RWPE2 (cell line): ENCODE measurements around the gene OXER1.

Source experiments
- ATAC-seq: fragments of 200-7000 bp; cut with Tn5 transposase; 3 replicates; pipeline ENCODE4 v1.9.1; 2021; ENCODE audit warnings: low read depth
- DNase-seq: peaks from one replicate; pipeline ENCODE4 v3.0.0-alpha.2; 2020; ENCODE audit warnings: low spot score
- H3K27ac ChIP-seq: fragments of 450-650 bp; 2 replicates; pipeline ENCODE4 v1.5.1; 2017; ENCODE audit warnings: mild to moderate bottlenecking; ENCODE audit not compliant: poor library complexity, severe bottlenecking
- H3K27me3 ChIP-seq: fragments of 250-450 bp; sonication (Bioruptor Pico); 2 replicates; pipeline ENCODE4 v1.5.1; 2021; ENCODE audit warnings: mild to moderate bottlenecking, moderate library complexity; ENCODE audit not compliant: insufficient read depth, poor library complexity, severe bottlenecking
- H3K36me3 ChIP-seq: fragments of 250-450 bp; sonication (Bioruptor Pico); 2 replicates; pipeline ENCODE4 v1.5.1; 2020; ENCODE audit warnings: low read depth, mild to moderate bottlenecking, moderate library complexity
- H3K4me1 ChIP-seq: fragments of 250-450 bp; sonication (Bioruptor Pico); 2 replicates; pipeline ENCODE4 v1.5.1; 2021; ENCODE audit warnings: mild to moderate bottlenecking, moderate library complexity; ENCODE audit not compliant: insufficient read depth, poor library complexity, severe bottlenecking
- H3K4me3 ChIP-seq: fragments of 250-450 bp; sonication (Bioruptor Pico); 2 replicates; pipeline ENCODE4 v1.5.1; 2021; ENCODE audit warnings: mild to moderate bottlenecking, moderate library complexity; ENCODE audit not compliant: severe bottlenecking
- H3K9me3 ChIP-seq: fragments of 250-450 bp; sonication (Bioruptor Pico); 2 replicates; pipeline ENCODE4 v1.5.1; 2021; ENCODE audit warnings: mild to moderate bottlenecking, moderate library complexity; ENCODE audit not compliant: severe bottlenecking
- TF ChIP-seq, protein P1 (sequence below): fragments of 450-650 bp; IDR thresholded peaks from one replicate; pipeline ENCODE4 v1.5.1; 2017; ENCODE audit warnings: mild to moderate bottlenecking, moderate library complexity; ENCODE audit not compliant: poor library complexity, severe bottlenecking

The OXER1 gene

DNA sequence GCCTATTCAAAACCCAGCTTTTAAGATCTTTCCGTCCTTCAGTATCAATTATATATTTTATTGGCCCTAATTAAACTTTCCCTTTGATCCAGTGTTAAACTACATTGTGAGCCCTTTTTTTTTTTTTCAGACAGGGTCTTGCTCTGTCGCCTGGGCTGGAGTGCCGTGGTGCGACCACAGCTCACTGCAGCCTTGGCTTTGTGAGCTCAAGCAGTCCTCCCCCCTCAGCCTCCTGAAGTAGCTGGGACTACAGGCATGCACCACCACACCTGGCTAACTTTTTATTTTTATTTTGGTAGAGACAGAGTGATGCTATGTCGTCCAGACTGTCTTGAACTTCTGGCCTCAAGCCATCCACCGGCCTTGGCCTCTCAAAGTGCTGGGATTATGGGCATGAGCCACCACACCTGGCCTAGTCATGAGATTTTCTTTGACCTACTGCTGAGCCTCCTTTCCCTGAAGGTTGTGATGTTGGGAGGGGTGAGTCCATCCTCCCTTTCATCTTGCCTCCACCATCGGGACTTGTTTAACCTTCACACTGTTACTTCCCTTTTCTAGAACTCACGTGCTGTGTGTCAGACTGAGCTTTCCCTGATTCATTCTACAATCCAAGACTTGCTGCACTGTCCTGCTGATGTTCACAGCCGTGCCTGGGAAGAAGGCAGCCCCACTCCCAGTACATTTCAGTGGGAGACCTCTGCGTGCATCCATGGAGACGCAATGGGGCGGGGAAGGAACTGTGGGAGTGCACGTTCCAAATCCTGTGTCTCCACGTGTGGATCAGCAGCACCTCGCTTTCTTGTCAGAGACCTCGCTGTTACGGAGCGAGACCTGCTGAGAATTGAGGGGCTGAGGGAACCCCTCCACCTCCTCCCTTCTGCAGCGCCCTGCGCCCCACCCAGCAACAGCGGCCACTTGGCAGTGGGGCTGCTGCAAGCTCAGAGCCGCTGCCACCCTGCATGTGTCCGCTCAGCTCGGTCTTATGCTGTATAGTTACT is 10.8 kb downstream of the OXER1 start:
- no peaks in the 10 kb centered on the region for H3K27me3 ChIP-seq
- DNase-seq (no peak), ATAC-seq (no peak)
- H3K9me3 ChIP-seq: no peaks in the 10 kb centered on the region
- H3K36me3 ChIP-seq: no peaks in the 10 kb centered on the region
- TF ChIP-seq, protein P1, sequence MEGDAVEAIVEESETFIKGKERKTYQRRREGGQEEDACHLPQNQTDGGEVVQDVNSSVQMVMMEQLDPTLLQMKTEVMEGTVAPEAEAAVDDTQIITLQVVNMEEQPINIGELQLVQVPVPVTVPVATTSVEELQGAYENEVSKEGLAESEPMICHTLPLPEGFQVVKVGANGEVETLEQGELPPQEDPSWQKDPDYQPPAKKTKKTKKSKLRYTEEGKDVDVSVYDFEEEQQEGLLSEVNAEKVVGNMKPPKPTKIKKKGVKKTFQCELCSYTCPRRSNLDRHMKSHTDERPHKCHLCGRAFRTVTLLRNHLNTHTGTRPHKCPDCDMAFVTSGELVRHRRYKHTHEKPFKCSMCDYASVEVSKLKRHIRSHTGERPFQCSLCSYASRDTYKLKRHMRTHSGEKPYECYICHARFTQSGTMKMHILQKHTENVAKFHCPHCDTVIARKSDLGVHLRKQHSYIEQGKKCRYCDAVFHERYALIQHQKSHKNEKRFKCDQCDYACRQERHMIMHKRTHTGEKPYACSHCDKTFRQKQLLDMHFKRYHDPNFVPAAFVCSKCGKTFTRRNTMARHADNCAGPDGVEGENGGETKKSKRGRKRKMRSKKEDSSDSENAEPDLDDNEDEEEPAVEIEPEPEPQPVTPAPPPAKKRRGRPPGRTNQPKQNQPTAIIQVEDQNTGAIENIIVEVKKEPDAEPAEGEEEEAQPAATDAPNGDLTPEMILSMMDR: no peak
- H3K27ac ChIP-seq: no peak overlapping the region
- no peak overlapping the region for H3K4me3 ChIP-seq
- no peaks in the 10 kb centered on the region for H3K4me1 ChIP-seq

DNA sequence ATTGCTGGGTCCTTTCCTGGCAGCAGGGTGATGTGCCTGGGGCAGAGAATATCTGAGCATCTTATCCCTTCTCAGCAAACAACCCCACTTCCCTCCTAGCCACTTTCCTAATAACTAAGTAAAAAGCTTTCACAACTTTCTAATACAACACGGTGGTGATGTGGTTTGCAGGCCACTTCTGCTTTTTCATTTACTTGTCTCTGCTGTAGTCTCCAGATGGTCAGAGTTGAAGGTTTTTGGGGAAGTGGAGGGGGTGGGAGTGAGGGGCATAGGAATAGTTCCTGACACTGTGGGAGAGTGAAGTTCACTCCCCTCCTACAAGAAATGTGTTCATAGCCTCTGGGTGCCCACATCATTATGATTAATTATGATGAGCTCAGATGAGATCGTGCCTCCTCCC is 11.6 kb downstream of the OXER1 start:
- H3K27ac ChIP-seq: no peak overlapping the region
- H3K9me3 ChIP-seq: no peaks in the 10 kb centered on the region
- TF ChIP-seq, protein P1: no peak
- DNase-seq (no peak), ATAC-seq (no peak)
- no peaks in the 10 kb centered on the region for H3K4me1 ChIP-seq
- no peaks in the 10 kb centered on the region for H3K36me3 ChIP-seq
- no peak overlapping the region for H3K4me3 ChIP-seq
- no peaks in the 10 kb centered on the region for H3K27me3 ChIP-seq

DNA sequence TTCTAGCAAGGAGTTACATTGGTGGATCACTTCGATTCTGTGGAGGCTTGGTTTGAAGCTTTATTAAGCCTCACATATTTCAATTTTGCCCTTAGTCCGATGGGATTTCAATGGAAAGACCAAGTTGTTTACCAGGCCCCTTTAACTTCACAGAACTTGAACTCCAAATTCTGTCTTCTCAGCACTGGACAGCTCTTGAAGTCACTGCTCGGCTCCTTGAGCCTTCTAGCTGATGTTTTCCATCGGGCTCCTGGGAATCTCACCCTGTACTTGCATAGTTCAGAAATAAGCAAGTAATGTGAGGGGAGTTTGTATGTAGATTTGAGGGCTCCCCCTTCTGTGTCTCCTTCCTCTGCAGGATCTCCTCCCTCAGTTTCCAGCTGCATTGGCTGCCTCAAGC is 15.1 kb downstream of the OXER1 start:
- no peak overlapping the region for H3K27ac ChIP-seq
- H3K27me3 ChIP-seq: no peaks in the 10 kb centered on the region
- TF ChIP-seq, protein P1: no peak
- H3K4me3 ChIP-seq: no peak overlapping the region
- ATAC-seq: no peak
- no peaks in the 10 kb centered on the region for H3K4me1 ChIP-seq
- H3K36me3 ChIP-seq: no peaks in the 10 kb centered on the region
- no peaks in the 10 kb centered on the region for H3K9me3 ChIP-seq
- no peak for DNase-seq

DNA sequence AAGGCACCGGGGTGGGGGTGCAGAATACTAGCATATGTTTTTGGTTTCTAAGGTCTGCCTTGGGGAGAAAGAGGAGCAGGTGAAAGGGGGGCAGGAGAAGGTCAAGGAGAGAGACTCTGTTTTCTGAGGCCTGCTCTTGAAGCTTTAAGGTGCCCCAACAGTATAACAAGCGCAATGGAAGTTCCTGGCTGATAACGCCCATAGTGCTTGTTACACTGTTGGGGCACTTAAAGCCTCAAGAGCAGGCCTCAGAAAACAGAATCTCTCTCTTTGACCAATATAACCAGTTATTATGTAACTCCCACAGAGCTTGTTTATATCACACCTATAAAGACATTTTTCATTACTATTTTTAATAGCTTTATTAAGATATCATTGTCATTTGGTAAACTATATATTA is 16.5 kb downstream of the OXER1 start:
- H3K9me3 ChIP-seq: no peaks in the 10 kb centered on the region
- H3K27me3 ChIP-seq: no peaks in the 10 kb centered on the region
- H3K27ac ChIP-seq: no peak overlapping the region
- TF ChIP-seq, protein P1: no peak
- no peak overlapping the region for H3K4me3 ChIP-seq
- ATAC-seq (no peak), DNase-seq (no peak)
- H3K36me3 ChIP-seq: no peaks in the 10 kb centered on the region
- no peaks in the 10 kb centered on the region for H3K4me1 ChIP-seq

DNA sequence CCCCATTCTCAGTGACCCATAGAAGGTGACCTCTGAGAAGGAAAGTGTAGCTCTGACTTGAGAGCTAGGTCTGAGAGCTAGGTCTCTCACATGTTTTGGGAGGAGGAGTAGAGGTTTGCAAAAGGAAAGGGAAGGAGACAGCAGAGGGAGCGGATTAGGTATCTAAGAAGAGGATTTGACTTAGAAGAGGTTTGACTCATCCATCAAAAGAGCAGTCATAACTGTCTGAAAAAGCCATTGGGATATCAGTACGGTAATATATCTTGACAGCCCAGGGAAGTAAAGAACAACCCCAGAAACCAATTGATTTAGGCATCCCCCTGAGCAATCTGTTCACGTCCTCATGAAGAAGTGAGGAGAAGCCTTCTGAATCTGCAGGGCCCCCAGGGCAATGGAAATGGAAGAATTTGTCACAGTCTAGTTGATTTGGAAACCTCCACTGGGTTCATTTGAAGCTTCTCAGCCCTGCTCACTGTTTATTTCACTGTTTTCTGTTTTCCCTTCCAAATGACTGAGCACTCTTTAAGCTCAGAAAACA is 19.3 kb downstream of the OXER1 start:
- H3K27ac ChIP-seq: no peak overlapping the region
- no peaks in the 10 kb centered on the region for H3K4me1 ChIP-seq
- DNase-seq: no peak
- no peaks in the 10 kb centered on the region for H3K36me3 ChIP-seq
- ATAC-seq: no peak
- no peaks in the 10 kb centered on the region for H3K9me3 ChIP-seq
- H3K4me3 ChIP-seq: no peak overlapping the region
- H3K27me3 ChIP-seq: no peaks in the 10 kb centered on the region
- TF ChIP-seq, protein P1: no peak
